ENCODE data around the gene CCL21. TPM values are rescaled to one million over a fixed set of nuclear protein-coding genes. Genes with fewer than 3 reads are reported as not detected.
A peak's percentile ranks its signal among the peaks of the same experiment; 100 is the strongest.
"Not testable (repeated sequence)": the region's sequence is repeated elsewhere in the genome, so short reads cannot be mapped to it uniquely, and the experiment has no call there.

CCL21 gene
- total and polyA plus RNA-seq, 12 donors = 1.3 to 44.5 (median 17.9) TPM

DNA sequence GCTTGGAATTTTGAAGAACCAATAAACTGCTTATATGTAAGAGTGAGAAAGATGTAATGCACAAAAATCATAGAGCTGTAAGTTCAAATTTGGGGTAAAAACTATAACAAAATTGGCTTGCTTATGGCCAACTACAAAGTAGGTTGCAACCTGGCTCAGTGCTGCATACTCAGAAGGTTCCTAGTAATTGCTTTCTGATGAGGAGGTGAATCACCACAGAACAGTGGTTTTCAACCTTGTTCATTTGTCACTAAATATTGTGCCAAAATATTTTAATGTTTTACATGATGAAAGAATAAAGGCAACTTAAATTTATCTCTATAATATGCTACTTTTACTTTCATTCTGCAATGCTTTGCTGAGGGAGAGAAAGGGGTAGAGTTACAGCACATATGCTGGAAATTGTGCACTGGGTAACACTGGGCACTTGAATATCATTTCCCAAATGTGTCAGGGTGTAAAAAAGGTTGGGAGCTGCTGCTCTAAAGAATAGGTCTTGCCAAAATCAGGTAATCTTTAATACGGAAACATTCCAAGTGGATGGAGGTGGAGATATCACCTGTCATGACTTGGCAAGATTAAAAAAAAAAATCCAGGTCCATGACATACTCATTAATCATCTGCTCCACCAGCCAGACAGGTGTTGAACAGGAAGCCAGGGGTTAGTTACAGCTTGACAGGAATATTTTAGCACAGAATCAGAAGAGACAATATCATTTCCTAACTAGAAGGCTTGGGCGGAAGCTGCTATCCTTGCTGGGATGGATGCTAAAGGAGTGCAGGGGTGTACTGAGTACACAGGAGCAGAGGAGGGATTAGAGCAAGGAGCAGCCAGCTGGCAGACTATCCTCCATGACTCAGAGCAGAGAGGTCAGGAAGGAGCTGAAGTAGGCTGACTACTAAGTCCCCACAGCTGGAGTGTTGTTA lies 34.6 kb upstream of the CCL21 start:
- 62 to 78% methylated on average over 2 of the region's 2 CpGs for WGBS, 2 donors
- H3K27me3 ChIP-seq = peaks cover 0 to 5% (median 0%) of the 10 kb centered on the region in 7 donors
- H3K27ac ChIP-seq = no peak overlapping the region
- intact Hi-C loops (cut with DNase I) = no loop called here
- H3K4me1 ChIP-seq = peaks cover 0 to 10% (median 0%) of the 10 kb centered on the region in 9 donors
- peak; percentile 44 to 95 (median 76) for ATAC-seq
- TF ChIP-seq CTCF (IDR thresholded peaks at IDR 0.05) = no peak
- DNase-seq = peak in 1 of 2 donors; percentile 32
- H3K36me3 ChIP-seq = no peaks in the 10 kb centered on the region
- peaks cover 0 to 8% (median 0%) of the 10 kb centered on the region in 11 donors for H3K9me3 ChIP-seq
- H3K4me3 ChIP-seq = no peak overlapping the region

DNA sequence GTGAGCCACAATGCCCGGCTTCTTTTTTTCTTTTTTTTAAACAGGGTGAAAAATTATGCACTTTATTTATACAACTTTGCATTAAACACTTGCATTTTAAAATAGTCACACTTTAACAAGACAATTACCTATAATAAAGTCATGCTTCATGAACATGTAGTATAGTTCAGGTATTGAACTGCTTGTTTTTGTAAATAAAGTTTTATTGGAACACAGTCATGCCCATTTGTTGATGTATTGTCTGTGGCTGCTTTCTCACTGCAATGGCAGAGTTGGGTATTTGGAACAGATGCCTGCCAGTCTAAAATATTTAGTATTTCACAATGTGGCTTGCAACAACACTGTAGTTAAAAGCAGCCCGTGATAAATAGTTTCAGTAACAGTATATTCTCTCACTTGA lies 32.8 kb upstream of the CCL21 start:
- intact Hi-C loops (cut with DNase I) = no loop called here
- Histone ChIP-seq H3K4me1 (peaks cover 0 to 10% (median 0%) of the 10 kb centered on the region in 9 donors), H3K9me3 (peaks cover 0 to 8% (median 0%) of the 10 kb centered on the region in 11 donors), H3K27ac (no peak overlapping the region), H3K36me3 (no peaks in the 10 kb centered on the region), H3K27me3 (no peaks in the 10 kb centered on the region), H3K4me3 (no peak overlapping the region)
- DNase-seq (no peak), ATAC-seq (no peak)
- 96 to 97% methylated on average over 2 of the region's 2 CpGs for WGBS, 2 donors
- TF ChIP-seq CTCF (IDR thresholded peaks at IDR 0.05) = no peak

- Histone ChIP-seq H3K4me3 (no peak overlapping the region), H3K9me3 (no peaks in the 10 kb centered on the region), H3K36me3 (no peaks in the 10 kb centered on the region), H3K27ac (no peak overlapping the region), H3K27me3 (no peaks in the 10 kb centered on the region), H3K4me1 (peaks cover 0 to 10% (median 0%) of the 10 kb centered on the region in 9 donors)
- intact Hi-C loops (cut with DNase I) = no loop called here
- 76% methylated on average over 6 of the region's 6 CpGs for WGBS, 2 donors
- ATAC-seq (no peak), DNase-seq (no peak)
- no peak for TF ChIP-seq CTCF (IDR thresholded peaks at IDR 0.05)
Observed at GRCh38 chr9:34741628-34742027, 31.7 kb upstream of the CCL21 start.

- WGBS, 2 donors = 95 to 96% methylated on average over 27 of the region's 27 CpGs
- H3K27me3 ChIP-seq; DNase-seq; H3K4me1 ChIP-seq; intact Hi-C loops (cut with DNase I); H3K4me3 ChIP-seq; H3K9me3 ChIP-seq; ATAC-seq; H3K36me3 ChIP-seq; H3K27ac ChIP-seq: not testable (repeated sequence)
Observed at GRCh38 chr9:34740176-34740575, 30.2 kb upstream of the CCL21 start.
